Endothelial cell of umbilical vein (primary cell): Measurements from ENCODE around the gene USP6NL. TPM values are rescaled to one million over a fixed set of nuclear protein-coding genes. Genes with fewer than 3 reads are reported as not detected.

Experiments
- BruUV-seq: library from RNA; stranded (reverse); fragments of 400-500 nt; replicated peaks from 2 replicates; lab custom pipeline; 2021; lab: Mats Ljungman, UMichigan
- CTCF ChIA-PET: fragments of 300-600, 350-600 bp; sonication (Branson Sonifier 250); formaldehyde crosslinking; loops from one replicate; lab custom pipeline; 2021; ENCODE audit warnings: antibody characterized with exemption, inconsistent platforms; lab: Charles Lee
- POLR2A ChIA-PET: fragments of 300-600, 350-600 bp; sonication (Branson Sonifier 250); formaldehyde crosslinking; loops from one replicate; lab custom pipeline; 2021; ENCODE audit warnings: antibody characterized with exemption, inconsistent platforms; lab: Charles Lee
- DNase-seq: peaks from one replicate; pipeline ENCODE4 v3.0.0-alpha.2; 2011; ENCODE audit warnings: low read depth, low spot score
- FAIRE-seq: peaks from 2 replicates; lab custom pipeline; 2011; peaks lifted over from hg19 to GRCh38; lab: Jason Lieb, UNC
- H2AFZ ChIP-seq: 2 replicates; pipeline ENCODE4 v1.6.0; 2012; ENCODE audit warnings: low read depth, low read length, control low read depth, inconsistent platforms
- H3K27ac ChIP-seq: 2 replicates; pipeline ENCODE4 v1.5.1; 2011; ENCODE audit warnings: low read depth, mild to moderate bottlenecking, control low read depth, low read length, moderate library complexity; ENCODE audit not compliant: insufficient read depth
- H3K27me3 ChIP-seq, 2 experiments: 2 replicates each; pipeline versions ENCODE4 v1.6.0 to v1.6.1; 2011; ENCODE audit warnings: low read length in 2 of 2, mixed read lengths in 1 of 2; ENCODE audit not compliant: control insufficient read depth in 2 of 2, insufficient read depth in 2 of 2
- H3K36me3 ChIP-seq, 2 experiments: 2 replicates in 1 of 2; 3 replicates in 1 of 2; pipeline ENCODE4 v1.5.1; 2011; ENCODE audit warnings: low read length in 2 of 2, mild to moderate bottlenecking in 1 of 2, moderate library complexity in 1 of 2; ENCODE audit not compliant: control insufficient read depth in 2 of 2, insufficient read depth in 2 of 2; ENCODE audit errors: extremely low read depth in 1 of 2
- H3K4me1 ChIP-seq: 3 replicates; pipeline ENCODE4 v1.5.1; 2011; ENCODE audit warnings: mild to moderate bottlenecking, low read length; ENCODE audit not compliant: control insufficient read depth, insufficient read depth; ENCODE audit errors: extremely low read depth
- H3K4me2 ChIP-seq: 2 replicates; pipeline ENCODE4 v1.6.1; 2011; ENCODE audit warnings: low read length, control low read depth, mixed read lengths; ENCODE audit not compliant: insufficient read depth
- H3K4me3 ChIP-seq, 3 experiments: fragments of 200-600 bp in 1 of 3; sonication (generic), shearing (Covaris generic) in 1 of 3; replicated peaks in 1 of 3; 2 replicates each; pipeline ENCODE4 v1.5.1; 2011 to 2016; ENCODE audit warnings: control low read depth in 3 of 3, low read length in 3 of 3, mild to moderate bottlenecking in 2 of 3, inconsistent platforms in 1 of 3, low read depth in 1 of 3, moderate library complexity in 1 of 3; ENCODE audit not compliant: insufficient read depth in 1 of 3
- H3K79me2 ChIP-seq: 2 replicates; pipeline ENCODE4 v1.6.0; 2012; ENCODE audit warnings: low read length, inconsistent platforms; ENCODE audit not compliant: control insufficient read depth, insufficient read depth
- H3K9ac ChIP-seq: replicated peaks from 2 replicates; pipeline ENCODE3; 2011; ENCODE audit warnings: low read length, control low read depth; ENCODE audit not compliant: insufficient read depth; ENCODE audit errors: extremely low read depth
- H3K9me1 ChIP-seq: replicated peaks from 3 replicates; pipeline ENCODE4 v1.6.0; 2011; ENCODE audit warnings: mild to moderate bottlenecking, low read length; ENCODE audit not compliant: control insufficient read depth, insufficient read depth; ENCODE audit errors: extremely low read depth
- H3K9me3 ChIP-seq: replicated peaks from 2 replicates; pipeline ENCODE4 v1.5.1; 2012; ENCODE audit warnings: low read length, inconsistent platforms; ENCODE audit not compliant: control insufficient read depth, insufficient read depth
- H4K20me1 ChIP-seq: replicated peaks from 2 replicates; pipeline ENCODE3; 2011; ENCODE audit warnings: mild to moderate bottlenecking, low read length; ENCODE audit not compliant: control insufficient read depth, insufficient read depth; ENCODE audit errors: extremely low read depth
- CTCF ChIP-seq, 2 donors: IDR thresholded peaks; 1 replicate in 1 of 2; 2 replicates in 1 of 2; pipeline ENCODE4 v1.5.1; 2011; ENCODE audit warnings: low read length in 2 of 2, mild to moderate bottlenecking in 2 of 2, moderate library complexity in 2 of 2, control low read depth in 1 of 2, inconsistent platforms in 1 of 2, low read depth in 1 of 2; ENCODE audit not compliant: insufficient read depth in 1 of 2; ENCODE audit errors: extremely low read depth in 1 of 2
- EZH2 ChIP-seq: IDR thresholded peaks from 2 replicates; pipeline ENCODE4 v1.6.1; 2012; ENCODE audit warnings: borderline replicate concordance, low read depth, mild to moderate bottlenecking, moderate library complexity, low read length, inconsistent platforms; ENCODE audit not compliant: severe bottlenecking
- FOS ChIP-seq: IDR thresholded peaks from 2 replicates; pipeline ENCODE4 v1.6.1; 2011; ENCODE audit warnings: mild to moderate bottlenecking, low read length, moderate library complexity, borderline replicate concordance; ENCODE audit not compliant: insufficient read depth
- GATA2 ChIP-seq: IDR thresholded peaks from 2 replicates; pipeline ENCODE4 v1.7.0; 2011; ENCODE audit warnings: low read depth, mild to moderate bottlenecking, moderate library complexity, mixed read lengths, low read length; ENCODE audit not compliant: insufficient read length, insufficient read depth
- JUN ChIP-seq: IDR thresholded peaks from 2 replicates; pipeline ENCODE4 v1.6.1; 2011; ENCODE audit warnings: borderline replicate concordance, low read depth; ENCODE audit not compliant: insufficient read length, insufficient read depth
- MYC ChIP-seq: IDR thresholded peaks from one replicate; pipeline ENCODE4 v1.6.1; 2011; ENCODE audit warnings: mild to moderate bottlenecking, low read depth, low read length
- POLR2A ChIP-seq: IDR thresholded peaks from 2 replicates; pipeline ENCODE4 v1.6.1; 2012; ENCODE audit warnings: low read depth, mild to moderate bottlenecking, control low read depth, low read length
- POLR2AphosphoS5 ChIP-seq: IDR thresholded peaks from 2 replicates; pipeline ENCODE4 v1.6.1; 2012; ENCODE audit warnings: low read depth, mild to moderate bottlenecking, control low read depth, low read length, moderate library complexity; ENCODE audit not compliant: insufficient read depth
- dilution Hi-C: fragments of 300-500 bp; cut with MboI; formaldehyde crosslinking; loops from one replicate; pipeline ENCODE4 v1.15.0; 2019; ENCODE audit warnings: low sequenced_read_pairs; ENCODE audit not compliant: extremely low pct_ligation_motif_present
- intact Hi-C: fragments of 100-400 bp; cut with micrococcal nuclease; formaldehyde crosslinking; loops from one replicate; pipeline ENCODE4 v1.10.0; 2022
- polyA plus RNA-seq, 4 experiments: library from polyadenylated mRNA; depleted of rRNA in 3 of 4; stranded (reverse) in 3 of 4; unstranded in 1 of 4; fragments of >200 nt; gene quantifications; 2 replicates each; pipeline versions ENCODE4 v1.2.1 to v1.2.3, GENCODE V29; 2011 to 2012; ENCODE audit warnings: missing spikeins in 1 of 4
- total RNA-seq: library from RNA; stranded (reverse); gene quantifications from 2 replicates; pipeline ENCODE4 v1.2.3, GENCODE V29; 2021
- TF ChIP-seq, protein P1 (sequence below): IDR thresholded peaks from 2 replicates; pipeline ENCODE4 v1.6.1; 2011; ENCODE audit not compliant: insufficient read depth, insufficient read length

Gene USP6NL
- total and polyA plus RNA-seq, 2 donors (not counting 3 experiments of a cell fraction or from before 2014, with no cell fraction given): 13.5 to 29.2 TPM

DNA sequence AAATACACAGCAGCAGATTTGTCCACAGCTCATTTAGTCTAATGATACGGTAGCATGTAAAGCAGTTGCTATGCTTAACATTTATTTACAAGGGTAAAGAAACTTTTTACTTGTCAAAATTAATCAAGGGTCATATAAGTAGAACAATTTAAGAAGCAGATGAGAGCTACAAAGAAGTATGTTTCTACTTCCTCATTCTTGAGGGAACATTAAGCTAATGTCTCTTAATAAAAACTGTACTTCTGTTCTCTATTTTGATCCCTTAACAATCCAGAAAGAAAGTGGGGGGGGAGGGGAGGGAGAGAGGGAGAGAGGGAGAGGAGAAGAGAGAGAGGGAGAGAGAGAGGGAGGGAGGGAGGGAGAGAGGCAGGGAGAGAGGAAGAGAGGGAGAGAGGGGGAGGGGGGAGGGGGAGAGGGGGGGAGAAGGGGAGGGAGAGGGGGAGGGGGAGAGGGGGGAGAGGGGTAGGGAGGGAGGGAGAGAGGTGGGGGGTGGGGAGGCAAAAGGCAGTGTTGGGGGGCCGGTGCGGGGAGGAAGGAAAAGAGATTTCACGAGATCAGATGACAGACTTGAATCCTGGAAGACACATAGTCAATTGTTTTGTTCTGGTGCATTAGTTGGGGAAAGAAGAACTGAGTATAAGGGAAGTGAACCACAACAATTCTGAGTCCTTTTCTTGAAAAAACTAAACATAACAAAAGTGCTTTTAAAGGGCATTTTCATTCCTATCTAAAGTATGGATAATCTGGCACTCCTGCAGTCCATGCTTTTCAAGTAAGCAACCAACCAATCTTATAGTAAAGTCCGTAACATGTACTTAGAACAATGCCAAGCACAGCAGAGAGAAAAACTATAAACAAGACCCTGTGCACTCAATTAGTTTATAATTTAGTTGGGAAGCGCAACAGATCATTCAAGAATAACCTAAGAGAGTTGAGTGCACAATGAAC, 128.0 kb downstream of the USP6NL start:
- H3K79me2 ChIP-seq: no peaks in the 10 kb centered on the region
- ChIA-PET CTCF (interaction anchor here (1.2 kb wide), 1 partner anchor 242 kb away, joined by 3 read pairs; no protein-coding TSS in a partner anchor), POLR2A (no interaction called here)
- DNase-seq: no peak
- no TSS peak for BruUV-seq
- peaks cover 2 to 3% of the 10 kb centered on the region in 2 experiments for H3K36me3 ChIP-seq
- intact Hi-C loops (no loop called here), dilution Hi-C loops (no loop called here)
- no peak overlapping the region for H3K27ac ChIP-seq
- H3K9me1 ChIP-seq: no peaks in the 10 kb centered on the region
- no peak overlapping the region for H2AFZ ChIP-seq
- no peak for FAIRE-seq
- H3K4me2 ChIP-seq: no peak overlapping the region
- TF ChIP-seq EZH2 (no peak), POLR2AphosphoS5 (no peak), CTCF (IDR thresholded peaks at IDR 0.05; ENCODE audit: extremely low read depth in 1 of 2, insufficient read depth in 1 of 2, low read depth in 1 of 2, low read length in 2 of 2) (no peak), GATA2 (no peak), POLR2A (no peak), MYC (no peak), JUN (no peak), FOS (no peak)
- TF ChIP-seq, protein P1, sequence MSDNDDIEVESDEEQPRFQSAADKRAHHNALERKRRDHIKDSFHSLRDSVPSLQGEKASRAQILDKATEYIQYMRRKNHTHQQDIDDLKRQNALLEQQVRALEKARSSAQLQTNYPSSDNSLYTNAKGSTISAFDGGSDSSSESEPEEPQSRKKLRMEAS: no peak
- H4K20me1 ChIP-seq: no peaks in the 10 kb centered on the region
- H3K4me1 ChIP-seq: no peaks in the 10 kb centered on the region
- H3K9ac ChIP-seq: no peak overlapping the region
- H3K9me3 ChIP-seq: no peaks in the 10 kb centered on the region
- no peaks in the 10 kb centered on the region for H3K27me3 ChIP-seq
- no peak overlapping the region for H3K4me3 ChIP-seq
